IMR-90 (cell line): ENCODE measurements around the gene GRB2. TPM values are rescaled to one million over a fixed set of nuclear protein-coding genes. Genes with fewer than 3 reads are reported as not detected.

ENCODE experiments used
- ATAC-seq: fragments of 200-7000 bp; cut with Tn5 transposase; 2 replicates; pipeline ENCODE4 v1.9.1; 2020; ENCODE audit warnings: low read depth, mild to moderate bottlenecking, moderate library complexity
- BruUV-seq: library from RNA; stranded (reverse); fragments of 400-500 nt; replicated peaks from 2 replicates; lab custom pipeline; 2021; lab: Mats Ljungman, UMichigan
- CTCF ChIA-PET: fragments of 300-600 bp; formaldehyde crosslinking; extraction: SDS; loops from one replicate; lab custom pipeline; 2021; ENCODE audit warnings: antibody characterized with exemption; lab: Yijun Ruan, JAX
- POLR2A ChIA-PET: fragments of 300-600 bp; sonication (Branson Sonifier 250); formaldehyde crosslinking; loops from one replicate; lab custom pipeline; 2022; ENCODE audit warnings: antibody characterized with exemption; ENCODE audit not compliant: unreplicated experiment; lab: Charles Lee
- DNase-seq: peaks from one replicate; pipeline ENCODE4 v3.0.0; 2013
- H2AFZ ChIP-seq: replicated peaks from 2 replicates; pipeline ENCODE3; 2013; ENCODE audit warnings: low read length, mild to moderate bottlenecking; ENCODE audit not compliant: poor library complexity
- H2AK5ac ChIP-seq: 2 replicates; pipeline ENCODE4 v1.6.1; 2013; ENCODE audit warnings: low read depth, low read length, inconsistent platforms
- H2AK9ac ChIP-seq: replicated peaks from 2 replicates; pipeline ENCODE3; 2013; ENCODE audit warnings: mild to moderate bottlenecking, low read depth, low read length, moderate library complexity; ENCODE audit not compliant: poor library complexity
- H2BK120ac ChIP-seq: 2 replicates; pipeline ENCODE4 v1.6.1; 2013; ENCODE audit warnings: low read depth, low read length, inconsistent platforms
- H2BK15ac ChIP-seq: 3 replicates; pipeline ENCODE4 v1.6.1; 2013; ENCODE audit warnings: low read depth, low read length, inconsistent platforms
- H2BK20ac ChIP-seq: 2 replicates; pipeline ENCODE4 v1.6.1; 2013; ENCODE audit warnings: low read depth, mild to moderate bottlenecking, inconsistent platforms, low read length, moderate library complexity
- H2BK5ac ChIP-seq: 2 replicates; pipeline ENCODE4 v1.6.1; 2013; ENCODE audit warnings: mild to moderate bottlenecking, low read depth, low read length, inconsistent platforms; ENCODE audit not compliant: poor library complexity, severe bottlenecking
- H3K14ac ChIP-seq: replicated peaks from 2 replicates; pipeline ENCODE4 v1.6.1; 2013; ENCODE audit warnings: low read depth, low read length, inconsistent platforms
- H3K18ac ChIP-seq: 2 replicates; pipeline ENCODE4 v1.6.1; 2013; ENCODE audit warnings: low read depth, low read length, control low read depth
- H3K23ac ChIP-seq: 2 replicates; pipeline ENCODE4 v1.6.1; 2013; ENCODE audit warnings: low read depth, low read length, inconsistent platforms
- H3K27ac ChIP-seq: 2 replicates; pipeline ENCODE4 v1.5.1; 2013; ENCODE audit warnings: mild to moderate bottlenecking, control low read depth, low read length; ENCODE audit not compliant: insufficient read depth
- H3K27me3 ChIP-seq: 2 replicates; pipeline ENCODE4 v1.6.1; 2013; ENCODE audit warnings: low read length; ENCODE audit not compliant: control insufficient read depth, insufficient read depth
- H3K36me3 ChIP-seq: 2 replicates; pipeline ENCODE4 v1.6.1; 2013; ENCODE audit warnings: low read length, mixed read lengths; ENCODE audit not compliant: control insufficient read depth, insufficient read depth
- H3K4ac ChIP-seq: 2 replicates; pipeline ENCODE4 v1.6.1; 2013; ENCODE audit warnings: low read depth, low read length, inconsistent platforms
- H3K4me1 ChIP-seq: 2 replicates; pipeline ENCODE4 v1.6.1; 2013; ENCODE audit warnings: low read length, mixed read lengths; ENCODE audit not compliant: control insufficient read depth, insufficient read depth
- H3K4me2 ChIP-seq: 2 replicates; pipeline ENCODE4 v1.6.1; 2013; ENCODE audit warnings: low read depth, mild to moderate bottlenecking, control low read depth, low read length, moderate library complexity
- H3K4me3 ChIP-seq: 2 replicates; pipeline ENCODE4 v1.5.1; 2013; ENCODE audit warnings: low read depth, mild to moderate bottlenecking, control low read depth, low read length, moderate library complexity; ENCODE audit not compliant: insufficient read depth
- H3K56ac ChIP-seq: 2 replicates; pipeline ENCODE4 v1.6.1; 2013; ENCODE audit warnings: low read length, inconsistent platforms; ENCODE audit not compliant: insufficient read depth; ENCODE audit errors: extremely low read depth
- H3K79me1 ChIP-seq, 2 experiments: 2 replicates each; pipeline ENCODE4 v1.6.1; 2013; ENCODE audit warnings: low read length in 2 of 2, inconsistent platforms in 1 of 2, low read depth in 1 of 2
- H3K9ac ChIP-seq: 2 replicates; pipeline ENCODE4 v1.6.1; 2013; ENCODE audit warnings: low read depth, low read length, control low read depth
- H3K9me1 ChIP-seq: 2 replicates; pipeline ENCODE4 v1.6.1; 2013; ENCODE audit warnings: low read length, inconsistent platforms; ENCODE audit not compliant: insufficient read depth
- H3K9me3 ChIP-seq: 2 replicates; pipeline ENCODE4 v1.6.1; 2013; ENCODE audit warnings: low read length; ENCODE audit not compliant: control insufficient read depth, insufficient read depth
- H4K20me1 ChIP-seq: 2 replicates; pipeline ENCODE4 v1.6.1; 2013; ENCODE audit warnings: low read length, inconsistent platforms; ENCODE audit not compliant: insufficient read depth
- H4K5ac ChIP-seq: 2 replicates; pipeline ENCODE4 v1.6.1; 2013; ENCODE audit warnings: mild to moderate bottlenecking, low read depth, low read length, control low read depth
- H4K8ac ChIP-seq, 2 experiments: 2 replicates each; pipeline ENCODE4 v1.6.1; 2013; ENCODE audit warnings: low read depth in 2 of 2, low read length in 2 of 2, control low read depth in 1 of 2, inconsistent platforms in 1 of 2
- H4K91ac ChIP-seq: 2 replicates; pipeline ENCODE4 v1.6.1; 2013; ENCODE audit warnings: low read depth, low read length, inconsistent platforms; ENCODE audit not compliant: insufficient read depth
- MXI1 ChIP-seq: IDR thresholded peaks from 2 replicates; pipeline ENCODE4 v1.6.1; 2012; ENCODE audit warnings: low read depth, mild to moderate bottlenecking, low read length, moderate library complexity, borderline replicate concordance
- RCOR1 ChIP-seq: IDR thresholded peaks from 2 replicates; pipeline ENCODE4 v1.6.1; 2012; ENCODE audit warnings: mild to moderate bottlenecking, low read length, improper control_type of control experiment; ENCODE audit not compliant: insufficient replicate concordance
- SMC3 ChIP-seq: fragments of 150-350 bp; IDR thresholded peaks from 2 replicates; pipeline ENCODE4 v1.6.1; 2016; ENCODE audit warnings: low read depth, mild to moderate bottlenecking, antibody characterized with exemption, low read length, moderate library complexity
- WGBS, 2 experiments: methylation state at CpG; one replicate each; pipeline versions ENCODE4 v1.1.5 to v1.1.7; 2013; ENCODE audit warnings: missing lambda C conversion rate in 2 of 2; ENCODE audit not compliant: insufficient read length in 1 of 2; ENCODE audit errors: extremely low coverage in 2 of 2; 5-methylcytosine and 5-hydroxymethylcytosine counted together
- dilution Hi-C: fragments of 300-500 bp; cut with HindIII; formaldehyde crosslinking; loops from one replicate; pipeline ENCODE4 v1.14.3; 2018; ENCODE audit warnings: low sequenced_read_pairs; ENCODE audit not compliant: unreplicated experiment
- in situ Hi-C: fragments of 300-500 bp; cut with MboI; formaldehyde crosslinking; loops from 3 replicates; pipeline ENCODE4 v1.14.3; 2019; ENCODE audit warnings: low sequenced_read_pairs, inconsistent platforms, mixed read lengths
- intact Hi-C: fragments of 100-400 bp; cut with micrococcal nuclease; formaldehyde crosslinking; loops from 2 replicates; pipeline ENCODE4 v1.10.0; 2022
- polyA plus RNA-seq, 3 experiments: library from polyadenylated mRNA; depleted of rRNA; stranded (reverse); fragments of >200 nt; gene quantifications; 2 replicates each; pipeline ENCODE4 v1.2.3, GENCODE V29; 2012; ENCODE audit warnings: low replicate concordance in 1 of 3
- total RNA-seq: library from RNA; depleted of rRNA; stranded (reverse); fragments of >200 nt; gene quantifications from 2 replicates; pipeline ENCODE4 v1.2.3, GENCODE V29; 2012

The GRB2 gene
- total and polyA plus RNA-seq, 2 of the 4 experiments (the other 2 are of a cell fraction), result 49.3 to 62.1 TPM

DNA sequence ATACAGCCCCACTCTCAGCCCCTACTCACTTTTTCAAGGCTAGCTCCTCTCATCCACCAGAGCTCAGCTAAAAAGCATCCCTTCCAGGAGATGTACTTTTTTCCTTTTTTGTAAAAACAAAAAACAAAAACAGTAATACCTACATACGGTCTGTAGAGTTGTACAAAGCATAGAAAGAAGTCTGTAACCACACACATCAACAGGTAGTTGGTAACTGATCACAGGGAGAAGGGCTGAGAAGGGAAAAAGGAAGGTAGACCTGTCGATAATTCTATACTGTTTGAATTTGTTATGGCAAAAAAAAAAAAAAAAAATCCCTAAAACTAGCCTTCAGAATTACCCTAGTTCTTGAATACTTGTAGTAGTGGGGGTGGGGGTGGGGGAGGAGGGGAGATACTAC lies 117.1 kb downstream of the GRB2 start:
- H3K36me3 ChIP-seq, result peaks cover 3% of the 10 kb centered on the region; the same call in 1 of the 2 replicates
- H2BK15ac ChIP-seq, result no peak overlapping the region
- H2BK20ac ChIP-seq, result no peak overlapping the region
- H2AK9ac ChIP-seq, result peak overlapping the region; percentile 1
- dilution Hi-C loops (no loop called here), intact Hi-C loops (no loop called here), in situ Hi-C loops (no loop called here)
- DNase-seq (no peak), ATAC-seq (no peak)
- no peak overlapping the region for H3K27ac ChIP-seq
- no peak overlapping the region for H4K91ac ChIP-seq
- no CpG with 5 or more reads among the region's 2 CpGs for WGBS, 2 experiments
- H3K9me1 ChIP-seq, result peaks cover 4% of the 10 kb centered on the region; the same call in 1 of the 2 replicates
- ChIA-PET POLR2A (no interaction called here), CTCF (interaction anchor here (1.2 to 1.7 kb wide), 4 partner anchors 8 to 105 kb away, joined by 4 to 15 read pairs (median 5); partner anchors contain the start of gene MIF4GD)
- H3K14ac ChIP-seq, result no peak overlapping the region
- H2AK5ac ChIP-seq, result no peak overlapping the region
- H3K4me2 ChIP-seq, result peak overlapping the region; percentile 82; the same call in 1 of the 2 replicates
- no peak overlapping the region for H3K4ac ChIP-seq
- H2BK120ac ChIP-seq, result no peak overlapping the region
- H3K23ac ChIP-seq, result no peak overlapping the region
- TF ChIP-seq SMC3 (no peak), RCOR1 (no peak), MXI1 (no peak)
- H3K79me1 ChIP-seq, result peaks cover 0 to 13% of the 10 kb centered on the region in 2 experiments; a peak in 1 of 4 replicates
- H2BK5ac ChIP-seq, result no peak overlapping the region
- H3K4me1 ChIP-seq, result no peaks in the 10 kb centered on the region
- no peak overlapping the region for H4K5ac ChIP-seq
- H3K9ac ChIP-seq, result no peak overlapping the region
- H4K20me1 ChIP-seq, result no peaks in the 10 kb centered on the region
- H4K8ac ChIP-seq, result no peak overlapping the region
- no peaks in the 10 kb centered on the region for H3K27me3 ChIP-seq
- H3K18ac ChIP-seq, result no peak overlapping the region
- H3K4me3 ChIP-seq, result no peak overlapping the region
- H2AFZ ChIP-seq, result no peak overlapping the region
- no TSS peak for BruUV-seq
- H3K9me3 ChIP-seq, result no peaks in the 10 kb centered on the region
- no peak overlapping the region for H3K56ac ChIP-seq
